Measurements from ENCODE around the gene RNF223. TPM values are rescaled to one million over a fixed set of nuclear protein-coding genes. Genes with fewer than 3 reads are reported as not detected.

The RNF223 gene
- total RNA-seq, 4 donors from 2014 or later = 1.3 TPM; not detected in 3

- TF ChIP-seq POLR2A (IDR thresholded peaks at IDR 0.05) = no peak
- TF ChIP-seq, protein P1, sequence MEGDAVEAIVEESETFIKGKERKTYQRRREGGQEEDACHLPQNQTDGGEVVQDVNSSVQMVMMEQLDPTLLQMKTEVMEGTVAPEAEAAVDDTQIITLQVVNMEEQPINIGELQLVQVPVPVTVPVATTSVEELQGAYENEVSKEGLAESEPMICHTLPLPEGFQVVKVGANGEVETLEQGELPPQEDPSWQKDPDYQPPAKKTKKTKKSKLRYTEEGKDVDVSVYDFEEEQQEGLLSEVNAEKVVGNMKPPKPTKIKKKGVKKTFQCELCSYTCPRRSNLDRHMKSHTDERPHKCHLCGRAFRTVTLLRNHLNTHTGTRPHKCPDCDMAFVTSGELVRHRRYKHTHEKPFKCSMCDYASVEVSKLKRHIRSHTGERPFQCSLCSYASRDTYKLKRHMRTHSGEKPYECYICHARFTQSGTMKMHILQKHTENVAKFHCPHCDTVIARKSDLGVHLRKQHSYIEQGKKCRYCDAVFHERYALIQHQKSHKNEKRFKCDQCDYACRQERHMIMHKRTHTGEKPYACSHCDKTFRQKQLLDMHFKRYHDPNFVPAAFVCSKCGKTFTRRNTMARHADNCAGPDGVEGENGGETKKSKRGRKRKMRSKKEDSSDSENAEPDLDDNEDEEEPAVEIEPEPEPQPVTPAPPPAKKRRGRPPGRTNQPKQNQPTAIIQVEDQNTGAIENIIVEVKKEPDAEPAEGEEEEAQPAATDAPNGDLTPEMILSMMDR (IDR thresholded peaks at IDR 0.05) = no peak
- Histone ChIP-seq H3K9me3 (no peaks in the 10 kb centered on the region), H3K4me1 (peaks cover 0 to 3% (median 2%) of the 10 kb centered on the region in 4 donors), H3K4me3 (no peak overlapping the region), H3K27ac (no peak overlapping the region), H3K36me3 (peaks cover 0 to 44% (median 0%) of the 10 kb centered on the region in 3 donors), H3K27me3 (peaks cover 0 to 5% of the 10 kb centered on the region in 2 donors)
- no peak for DNase-seq
Measured at GRCh38 chr1:1053682-1054081, 20.4 kb downstream of the RNF223 start.

DNA sequence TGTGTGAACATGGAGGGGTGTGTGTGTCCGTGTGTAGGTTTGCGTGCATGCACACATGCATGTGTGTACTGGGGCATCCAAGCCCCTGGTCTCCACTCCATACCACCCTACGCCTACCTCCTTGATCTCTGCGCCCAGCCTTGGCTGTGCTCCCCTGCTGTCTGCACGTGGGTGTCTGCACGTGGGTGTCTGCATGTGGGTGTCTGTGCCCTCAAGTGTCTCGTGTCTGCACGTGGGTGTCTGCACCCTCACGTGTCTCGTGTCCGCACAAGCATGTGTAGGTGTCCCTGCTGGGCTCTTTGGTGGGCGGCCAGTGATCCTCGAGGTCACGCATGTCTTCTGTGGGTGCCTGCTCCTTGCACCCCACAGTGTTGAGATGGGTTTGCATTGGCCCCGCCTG is 21.1 kb downstream of the RNF223 start:
- TF ChIP-seq POLR2A (IDR thresholded peaks at IDR 0.05) = no peak
- TF ChIP-seq, protein P1 (IDR thresholded peaks at IDR 0.05) = no peak
- no peak for DNase-seq
- H3K4me3 ChIP-seq = no peak overlapping the region
- H3K36me3 ChIP-seq = peaks cover 0 to 44% (median 0%) of the 10 kb centered on the region in 3 donors
- H3K27ac ChIP-seq = no peak overlapping the region
- no peaks in the 10 kb centered on the region for H3K27me3 ChIP-seq
- no peaks in the 10 kb centered on the region for H3K4me1 ChIP-seq
- H3K9me3 ChIP-seq = no peaks in the 10 kb centered on the region

DNA sequence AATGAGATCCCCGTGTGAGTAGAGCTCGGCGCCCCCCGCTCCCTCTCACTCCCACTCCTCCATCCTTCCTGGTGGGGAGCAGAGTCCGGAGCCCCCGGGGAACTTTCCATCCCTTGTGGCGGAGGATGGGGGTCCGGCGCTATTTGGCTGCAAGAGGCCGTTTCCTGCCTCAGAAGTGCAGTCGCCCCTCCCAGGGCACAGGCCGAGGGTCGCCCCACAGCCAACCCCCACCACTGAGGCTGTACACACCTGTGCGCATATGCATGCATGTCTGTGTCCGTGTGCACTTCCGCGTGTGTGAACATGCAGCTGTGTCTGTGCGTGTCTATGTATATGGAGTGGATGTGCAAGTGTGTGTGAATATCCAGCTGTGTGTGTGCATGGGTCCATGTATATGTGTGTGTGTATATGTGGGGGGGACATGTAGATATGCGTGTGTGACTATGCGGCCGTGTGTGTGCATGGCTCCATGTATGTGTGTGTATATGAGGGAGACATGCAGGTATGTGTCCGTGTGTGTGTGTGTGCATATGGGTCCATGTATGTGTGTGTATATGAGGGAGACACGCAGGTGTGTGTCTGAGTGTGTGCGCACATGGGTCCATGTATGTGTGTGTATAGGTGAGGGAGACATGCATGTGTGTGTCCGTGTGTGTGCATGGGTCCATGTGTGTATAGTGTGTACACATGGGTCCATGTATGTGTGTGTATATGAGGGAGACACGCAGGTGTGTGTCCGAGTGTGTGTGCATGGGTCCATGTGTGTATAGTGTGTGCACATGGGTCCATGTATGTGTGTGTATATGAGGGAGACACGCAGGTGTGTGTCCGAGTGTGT is 21.9 kb downstream of the RNF223 start:
- H3K9me3 ChIP-seq = no peaks in the 10 kb centered on the region
- H3K27me3 ChIP-seq = no peaks in the 10 kb centered on the region
- no peak overlapping the region for H3K4me3 ChIP-seq
- H3K4me1 ChIP-seq = no peaks in the 10 kb centered on the region
- H3K27ac ChIP-seq = no peak overlapping the region
- TF ChIP-seq, protein P1 (IDR thresholded peaks at IDR 0.05) = no peak
- TF ChIP-seq POLR2A (IDR thresholded peaks at IDR 0.05) = no peak
- peaks cover 0 to 48% (median 0%) of the 10 kb centered on the region in 3 donors for H3K36me3 ChIP-seq
- no peak for DNase-seq

- peaks cover 0 to 56% (median 0%) of the 10 kb centered on the region in 3 donors for H3K36me3 ChIP-seq
- no peaks in the 10 kb centered on the region for H3K27me3 ChIP-seq
- no peak overlapping the region for H3K4me3 ChIP-seq
- no peak overlapping the region for H3K27ac ChIP-seq
- H3K9me3 ChIP-seq = no peaks in the 10 kb centered on the region
- DNase-seq = no peak
- TF ChIP-seq, protein P1 (IDR thresholded peaks at IDR 0.05) = no peak
- no peak for TF ChIP-seq POLR2A (IDR thresholded peaks at IDR 0.05)
- no peaks in the 10 kb centered on the region for H3K4me1 ChIP-seq
Measured at GRCh38 chr1:1051127-1051810, 22.8 kb downstream of the RNF223 start.

GRCh38 chr1:1050577-1051052 is 23.5 kb downstream of the RNF223 start:
- Histone ChIP-seq H3K36me3 (peaks cover 0 to 58% (median 0%) of the 10 kb centered on the region in 3 donors), H3K27me3 (no peaks in the 10 kb centered on the region), H3K4me1 (no peaks in the 10 kb centered on the region), H3K4me3 (no peak overlapping the region), H3K9me3 (no peaks in the 10 kb centered on the region), H3K27ac (no peak overlapping the region)
- no peak for DNase-seq
- TF ChIP-seq POLR2A (IDR thresholded peaks at IDR 0.05) = no peak
- TF ChIP-seq, protein P1 (IDR thresholded peaks at IDR 0.05) = no peak
